Stimulated activated CD4-positive, alpha-beta T cell treated with anti-CD3 and anti-CD28 coated beads, Interleukin-1b, Interleukin-23, amount 100 ng/mL, for 48 hours (primary cell): ENCODE measurements around the gene ESRRA.

Experiments used
- DNase-seq: peaks from one replicate; pipeline ENCODE4 v3.0.0-alpha.2; 2020

ESRRA gene

GRCh38 chr11:64333556-64333955 lies 28.2 kb downstream of the ESRRA start:
- no peak for DNase-seq

GRCh38 chr11:64334764-64335735 lies 29.7 kb downstream of the ESRRA start:
- peak; percentile 80 for DNase-seq

- no peak for DNase-seq
Observed at GRCh38 chr11:64337538-64338249, 32.4 kb downstream of the ESRRA start.

GRCh38 chr11:64338716-64339115 lies 33.4 kb downstream of the ESRRA start:
- DNase-seq = no peak

GRCh38 chr11:64339286-64339685 lies 34.0 kb downstream of the ESRRA start:
- DNase-seq = no peak

- peak; percentile 85 for DNase-seq
Observed at GRCh38 chr11:64339754-64340408, 34.6 kb downstream of the ESRRA start, which contains the start of gene CCDC88B. Gene CCDC88B (plus strand): TSS chr11:64340204. CDS start chr11:64340267, 63 bp downstream.

GRCh38 chr11:64340671-64341335 lies 35.5 kb downstream of the ESRRA start:
- DNase-seq = peak; percentile 81

GRCh38 chr11:64341429-64341828 lies 36.1 kb downstream of the ESRRA start:
- DNase-seq = no peak

- peak; percentile 93 for DNase-seq
Observed at GRCh38 chr11:64341851-64342791, 36.8 kb downstream of the ESRRA start.

- no peak for DNase-seq
Observed at GRCh38 chr11:64342869-64343745, 37.8 kb downstream of the ESRRA start.

- no peak for DNase-seq
Observed at GRCh38 chr11:64343767-64344559, 38.6 kb downstream of the ESRRA start.

GRCh38 chr11:64344787-64345186 lies 39.5 kb downstream of the ESRRA start:
- DNase-seq = no peak

GRCh38 chr11:64347193-64347867 lies 42.0 kb downstream of the ESRRA start:
- DNase-seq = no peak

GRCh38 chr11:64348383-64349024 lies 43.2 kb downstream of the ESRRA start:
- DNase-seq = no peak

- no peak for DNase-seq
Observed at GRCh38 chr11:64349025-64349387, 43.7 kb downstream of the ESRRA start.

- no peak for DNase-seq
Observed at GRCh38 chr11:64349404-64349803, 44.1 kb downstream of the ESRRA start.

- DNase-seq = no peak
Observed at GRCh38 chr11:64351136-64351631, 45.9 kb downstream of the ESRRA start.
